K562 (cell line): ENCODE results near the gene ALG12. TPM values are rescaled to one million over a fixed set of nuclear protein-coding genes. Genes with fewer than 3 reads are reported as not detected.
A peak's percentile ranks its signal among the peaks of the same experiment; 100 is the strongest.

Experiments
- EP400 ChIP-seq: fragments of 450-650 bp; IDR thresholded peaks from 2 replicates; pipeline ENCODE4 v1.6.1; 2017; ENCODE audit warnings: antibody characterized with exemption, mild to moderate bottlenecking, moderate library complexity
- PHF20 ChIP-seq: fragments of 450-650 bp; IDR thresholded peaks from 2 replicates; pipeline ENCODE4 v1.6.1; 2018; ENCODE audit not compliant: partially characterized antibody
- polyA plus RNA-seq, 8 experiments: library from polyadenylated mRNA; depleted of rRNA in 4 of 8; stranded (reverse) in 5 of 8; unstranded in 3 of 8; fragments of >200 nt; fragmentation: Nextera tagmentation in 2 of 8; fragmentation: Illumina TruSeq in 1 of 8; extraction: Ambion mirVana in 2 of 8; extraction: Trizol in 1 of 8; gene quantifications; 2 replicates each; pipeline versions ENCODE4 v1.2.1 to v1.2.3, GENCODE V29; 2011 to 2014; ENCODE audit warnings: inconsistent platforms in 1 of 8, missing spikeins in 1 of 8
- total RNA-seq, 7 experiments: library from RNA; depleted of rRNA in 6 of 7; stranded (reverse); fragments of >200 nt in 6 of 7; fragmentation: Illumina TruSeq in 2 of 7; extraction: Trizol in 2 of 7; gene quantifications; 2 replicates each; pipeline versions ENCODE4 v1.2.1 to v1.2.3, GENCODE V29; 2011 to 2021; ENCODE audit warnings: low replicate concordance in 1 of 7
- TF ChIP-seq, protein P1 (sequence below): fragments of 200-800 bp; sonication (Bioruptor generic); IDR thresholded peaks from 2 replicates; pipeline ENCODE4 v1.6.1; 2016; ENCODE audit warnings: missing genetic modification characterization, missing compliant biosample characterization

The ALG12 gene
- total and polyA plus RNA-seq, 9 of the 15 experiments (the other 6 are each of a cell fraction or from before 2014, with no cell fraction given), result 0.20 to 8.5 (median 3.4) TPM

DNA sequence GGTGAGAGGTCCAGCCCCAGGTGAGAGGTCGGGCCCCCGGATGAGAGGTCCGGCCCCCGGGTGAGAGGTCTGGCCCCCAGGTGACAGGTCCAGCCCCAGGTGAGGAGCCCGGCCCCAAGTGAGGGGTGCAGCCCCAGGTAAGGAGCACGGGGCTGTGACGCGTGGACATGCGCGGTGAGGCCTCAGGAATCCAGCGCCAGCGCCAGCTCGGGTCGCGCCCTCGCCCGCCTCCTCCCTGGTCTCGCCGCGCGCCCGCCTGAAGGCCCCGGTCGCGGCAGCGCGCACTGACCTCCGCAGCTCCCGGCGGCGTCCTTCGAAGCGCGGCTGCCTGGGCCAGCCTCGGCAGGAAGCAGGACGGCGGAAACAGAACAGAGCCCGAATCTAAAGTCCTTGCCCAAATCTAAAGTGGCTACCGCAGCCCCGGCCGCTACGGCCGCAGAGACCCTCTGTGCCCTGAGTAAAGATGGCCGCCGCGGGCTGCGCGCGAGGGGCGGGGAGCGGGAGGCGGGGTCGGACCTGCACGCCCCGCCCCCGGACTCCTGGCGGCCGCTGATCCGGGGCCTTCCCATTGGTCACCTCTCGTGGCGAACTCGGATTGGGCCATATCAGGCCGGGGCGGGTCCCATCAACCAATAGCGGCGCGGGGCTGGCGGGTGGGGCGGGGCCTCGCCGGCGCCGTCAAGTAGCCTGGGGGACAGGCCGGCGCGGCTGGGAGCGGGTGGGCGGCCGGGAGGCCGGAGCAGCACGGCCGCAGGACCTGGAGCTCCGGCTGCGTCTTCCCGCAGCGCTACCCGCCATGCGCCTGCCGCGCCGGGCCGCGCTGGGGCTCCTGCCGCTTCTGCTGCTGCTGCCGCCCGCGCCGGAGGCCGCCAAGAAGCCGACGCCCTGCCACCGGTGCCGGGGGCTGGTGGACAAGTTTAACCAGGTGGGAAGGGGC, at the start of gene ALG12, which contains the start of gene CRELD2 (continued):
- TF ChIP-seq PHF20 (peak; percentile 55), EP400 (peak; percentile 55; the same call in 1 of the 2 replicates)
- TF ChIP-seq, protein P1, sequence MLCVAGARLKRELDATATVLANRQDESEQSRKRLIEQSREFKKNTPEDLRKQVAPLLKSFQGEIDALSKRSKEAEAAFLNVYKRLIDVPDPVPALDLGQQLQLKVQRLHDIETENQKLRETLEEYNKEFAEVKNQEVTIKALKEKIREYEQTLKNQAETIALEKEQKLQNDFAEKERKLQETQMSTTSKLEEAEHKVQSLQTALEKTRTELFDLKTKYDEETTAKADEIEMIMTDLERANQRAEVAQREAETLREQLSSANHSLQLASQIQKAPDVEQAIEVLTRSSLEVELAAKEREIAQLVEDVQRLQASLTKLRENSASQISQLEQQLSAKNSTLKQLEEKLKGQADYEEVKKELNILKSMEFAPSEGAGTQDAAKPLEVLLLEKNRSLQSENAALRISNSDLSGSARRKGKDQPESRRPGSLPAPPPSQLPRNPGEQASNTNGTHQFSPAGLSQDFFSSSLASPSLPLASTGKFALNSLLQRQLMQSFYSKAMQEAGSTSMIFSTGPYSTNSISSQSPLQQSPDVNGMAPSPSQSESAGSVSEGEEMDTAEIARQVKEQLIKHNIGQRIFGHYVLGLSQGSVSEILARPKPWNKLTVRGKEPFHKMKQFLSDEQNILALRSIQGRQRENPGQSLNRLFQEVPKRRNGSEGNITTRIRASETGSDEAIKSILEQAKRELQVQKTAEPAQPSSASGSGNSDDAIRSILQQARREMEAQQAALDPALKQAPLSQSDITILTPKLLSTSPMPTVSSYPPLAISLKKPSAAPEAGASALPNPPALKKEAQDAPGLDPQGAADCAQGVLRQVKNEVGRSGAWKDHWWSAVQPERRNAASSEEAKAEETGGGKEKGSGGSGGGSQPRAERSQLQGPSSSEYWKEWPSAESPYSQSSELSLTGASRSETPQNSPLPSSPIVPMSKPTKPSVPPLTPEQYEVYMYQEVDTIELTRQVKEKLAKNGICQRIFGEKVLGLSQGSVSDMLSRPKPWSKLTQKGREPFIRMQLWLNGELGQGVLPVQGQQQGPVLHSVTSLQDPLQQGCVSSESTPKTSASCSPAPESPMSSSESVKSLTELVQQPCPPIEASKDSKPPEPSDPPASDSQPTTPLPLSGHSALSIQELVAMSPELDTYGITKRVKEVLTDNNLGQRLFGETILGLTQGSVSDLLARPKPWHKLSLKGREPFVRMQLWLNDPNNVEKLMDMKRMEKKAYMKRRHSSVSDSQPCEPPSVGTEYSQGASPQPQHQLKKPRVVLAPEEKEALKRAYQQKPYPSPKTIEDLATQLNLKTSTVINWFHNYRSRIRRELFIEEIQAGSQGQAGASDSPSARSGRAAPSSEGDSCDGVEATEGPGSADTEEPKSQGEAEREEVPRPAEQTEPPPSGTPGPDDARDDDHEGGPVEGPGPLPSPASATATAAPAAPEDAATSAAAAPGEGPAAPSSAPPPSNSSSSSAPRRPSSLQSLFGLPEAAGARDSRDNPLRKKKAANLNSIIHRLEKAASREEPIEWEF (CRISPR knock-in tag), result no peak
